Heart left ventricle (tissue), 13 donors: ENCODE results near the gene PAQR4.

ENCODE experiments used
- CTCF ChIP-seq, 12 donors: fragments of 200-600 bp; sonication (generic) in 4 of 12; IDR thresholded peaks; one replicate each; pipeline versions ENCODE4 v1.5.0 to v1.8.0; 2018 to 2022; ENCODE audit warnings: antibody characterized with exemption in 12 of 12, mild to moderate bottlenecking in 5 of 12
- POLR2A ChIP-seq, 2 donors: fragments of 450-650 bp; IDR thresholded peaks; one replicate each; pipeline ENCODE4 v1.6.1; 2017; ENCODE audit warnings: antibody characterized with exemption in 2 of 2, mild to moderate bottlenecking in 2 of 2, moderate library complexity in 2 of 2
- donor health status: ischemic (EF 13 %, LVEDD 7.1; RV severe dilation, severe dysfunction).
- donor health status: DM: no; HTN: yes; CAD: no.
- donor health status: DM: no; HTN: no; CAD: no.
- donor health status: ischemic (EF 25% LVEDD 6.9; RV normal size, moderate dysfunction).
- donor health status: ischemic (EF 25% LVEDD 5.7; RV mildly dilated, moderate dysfunction).
- donor health status: ischemic (EF 35%, LVEDD 5.7; RV mildly dilated, moderate dysfunction).
- donor health status: nonischemic (EF 11% LVEDD 7.7; RV severe dilation, severe dysfunction).
- donor health status: DM: yes; HTN: yes; CAD: no.
- donor health status: PGD.
- donor health status: ischemic (EF 29% LVEDD 5.4; RV normal size, mild dysfunction).
- donor health status: nonischemic (EF 23%, LVEDD 6.1; RV moderate dilation, normal function).

GRCh38 chr16:3004781-3005284 lies 35.7 kb downstream of the PAQR4 start:
- TF ChIP-seq CTCF (IDR thresholded peaks at IDR 0.05) (no peak), POLR2A (IDR thresholded peaks at IDR 0.05) (no peak)
